OCI-LY7 (cell line): ENCODE measurements around the gene RASL12.

ENCODE experiments used
- EZH2phosphoT487 ChIP-seq: fragments of 200-600 bp; sonication (generic); IDR thresholded peaks from 2 replicates; pipeline ENCODE4 v1.6.1; 2018; ENCODE audit warnings: low read depth, borderline replicate concordance, mild to moderate bottlenecking, mixed run types, antibody characterized with exemption, low read length, moderate library complexity, mixed read lengths
- TF ChIP-seq, protein P1 (sequence below): fragments of 200-600 bp; sonication (generic); conservative IDR thresholded peaks from 2 replicates; pipeline ENCODE4 v1.5.1; 2014; ENCODE audit warnings: mild to moderate bottlenecking, antibody characterized with exemption, low read length, moderate library complexity, mixed read lengths

- TF ChIP-seq, protein P1, sequence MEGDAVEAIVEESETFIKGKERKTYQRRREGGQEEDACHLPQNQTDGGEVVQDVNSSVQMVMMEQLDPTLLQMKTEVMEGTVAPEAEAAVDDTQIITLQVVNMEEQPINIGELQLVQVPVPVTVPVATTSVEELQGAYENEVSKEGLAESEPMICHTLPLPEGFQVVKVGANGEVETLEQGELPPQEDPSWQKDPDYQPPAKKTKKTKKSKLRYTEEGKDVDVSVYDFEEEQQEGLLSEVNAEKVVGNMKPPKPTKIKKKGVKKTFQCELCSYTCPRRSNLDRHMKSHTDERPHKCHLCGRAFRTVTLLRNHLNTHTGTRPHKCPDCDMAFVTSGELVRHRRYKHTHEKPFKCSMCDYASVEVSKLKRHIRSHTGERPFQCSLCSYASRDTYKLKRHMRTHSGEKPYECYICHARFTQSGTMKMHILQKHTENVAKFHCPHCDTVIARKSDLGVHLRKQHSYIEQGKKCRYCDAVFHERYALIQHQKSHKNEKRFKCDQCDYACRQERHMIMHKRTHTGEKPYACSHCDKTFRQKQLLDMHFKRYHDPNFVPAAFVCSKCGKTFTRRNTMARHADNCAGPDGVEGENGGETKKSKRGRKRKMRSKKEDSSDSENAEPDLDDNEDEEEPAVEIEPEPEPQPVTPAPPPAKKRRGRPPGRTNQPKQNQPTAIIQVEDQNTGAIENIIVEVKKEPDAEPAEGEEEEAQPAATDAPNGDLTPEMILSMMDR, result no peak
- no peak for TF ChIP-seq EZH2phosphoT487
Observed at GRCh38 chr15:65095747-65096104, 27.9 kb upstream of the RASL12 start.
